Right lobe of liver (tissue), 6 donors: ENCODE measurements around the gene USP12. TPM values are rescaled to one million over a fixed set of nuclear protein-coding genes. Genes with fewer than 3 reads are reported as not detected.

Experiments
- ATAC-seq, 4 donors: fragments of 200-7000 bp; cut with Tn5 transposase; one replicate each; pipeline ENCODE4 v1.9.1; 2020; ENCODE audit warnings: mild to moderate bottlenecking in 4 of 4, moderate library complexity in 4 of 4
- DNase-seq, 3 donors: peaks; one replicate each; pipeline ENCODE4 v3.0.0-alpha.2; 2020
- H3K27ac ChIP-seq, 3 donors: fragments of 200-600 bp; one replicate each; pipeline ENCODE4 v1.8.0; 2022
- H3K27me3 ChIP-seq, 2 donors: fragments of 200-600 bp; one replicate each; pipeline ENCODE4 v1.8.0; 2022
- H3K36me3 ChIP-seq, 4 donors: fragments of 200-600 bp; sonication (generic) in 1 of 4; one replicate each; pipeline versions ENCODE4 v1.5.1 to v1.8.0; 2017 to 2022; ENCODE audit warnings: control low read depth in 1 of 4
- H3K4me1 ChIP-seq, 4 donors: fragments of 200-600 bp; sonication (generic) in 1 of 4; one replicate each; pipeline versions ENCODE4 v1.5.1 to v1.8.0; 2017 to 2022; ENCODE audit warnings: control low read depth in 1 of 4
- H3K4me3 ChIP-seq, 3 donors: fragments of 200-600 bp; one replicate each; pipeline ENCODE4 v1.8.0; 2022
- H3K9me3 ChIP-seq, 4 donors: fragments of 200-600 bp; sonication (generic) in 1 of 4; one replicate each; pipeline versions ENCODE4 v1.5.1 to v1.8.0; 2017 to 2022; ENCODE audit warnings: control low read depth in 1 of 4
- POLR2A ChIP-seq: fragments of 450-650 bp; IDR thresholded peaks from one replicate; pipeline ENCODE4 v1.6.1; 2017; ENCODE audit warnings: antibody characterized with exemption, mild to moderate bottlenecking
- WGBS: methylation state at CpG from one replicate; pipeline ENCODE4 v1.1.6; 2018; ENCODE audit warnings: low coverage, low lambda C conversion rate; ENCODE audit not compliant: insufficient coverage; ENCODE audit errors: missing lambda C conversion rate; 5-methylcytosine and 5-hydroxymethylcytosine counted together
- intact Hi-C, 2 donors: fragments of 100-400 bp; cut with DNase I; formaldehyde crosslinking; loops; one replicate each; pipeline versions ENCODE4 v1.11.2 to v1.14.1; 2022
- total RNA-seq, 6 experiments: library from RNA; depleted of rRNA in 2 of 6; stranded (reverse); fragments of >200 nt in 2 of 6; fragmentation: NEBNext Ultra II Directional in 3 of 6; extraction: Animal tissue kit (Norgen Biotek cat#: 25700) in 3 of 6; gene quantifications; one replicate each; pipeline versions ENCODE4 v1.1.0 to v1.2.4, GENCODE V29; 2016 to 2023
- TF ChIP-seq, protein P1 (sequence below), 4 donors: fragments of 200-600 bp in 3 of 4; fragments of 450-650 bp in 1 of 4; IDR thresholded peaks; one replicate each; pipeline versions ENCODE4 v1.5.1 to v1.8.0; 2016 to 2022; ENCODE audit warnings: antibody characterized with exemption in 4 of 4, mild to moderate bottlenecking in 2 of 4
- donor health status: DM: no; HTN: yes; CAD: no.
- donor health status: DM: no; HTN: no; CAD: no.
- donor health status: DM: no; HTN: no; CAD: no.
- donor health status: DM: no; HTN: yes; CAD: no.
- donor health status: DM: no; HTN: yes; CAD: no.

USP12 gene
- total RNA-seq, 6 experiments from 2014 or later = 11.5 to 25.4 (median 14.6) TPM

DNA sequence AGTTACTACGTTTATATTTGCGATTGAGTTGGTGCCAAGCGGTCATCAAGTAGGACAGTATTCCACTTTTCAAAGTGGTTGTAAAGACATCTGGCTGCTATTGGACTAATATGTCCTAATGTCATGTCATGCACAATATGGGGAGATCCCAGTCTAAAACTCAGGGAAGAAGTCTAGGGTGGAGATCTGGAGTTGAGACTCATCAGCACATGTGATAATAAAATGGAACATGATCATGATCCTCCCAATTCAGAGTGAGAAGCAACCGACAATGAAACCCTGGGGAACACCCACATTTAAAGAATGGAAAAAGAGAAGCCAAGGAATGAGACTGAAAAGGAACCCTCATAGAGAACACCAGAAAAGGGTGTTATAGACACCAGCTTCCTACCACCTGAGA lies 80.2 kb downstream of the USP12 start:
- 84% methylated on average over 4 of the region's 4 CpGs for WGBS
- Histone ChIP-seq H3K9me3 (no peaks in the 10 kb centered on the region), H3K36me3 (peaks cover 0 to 13% (median 8%) of the 10 kb centered on the region in 4 donors)

DNA sequence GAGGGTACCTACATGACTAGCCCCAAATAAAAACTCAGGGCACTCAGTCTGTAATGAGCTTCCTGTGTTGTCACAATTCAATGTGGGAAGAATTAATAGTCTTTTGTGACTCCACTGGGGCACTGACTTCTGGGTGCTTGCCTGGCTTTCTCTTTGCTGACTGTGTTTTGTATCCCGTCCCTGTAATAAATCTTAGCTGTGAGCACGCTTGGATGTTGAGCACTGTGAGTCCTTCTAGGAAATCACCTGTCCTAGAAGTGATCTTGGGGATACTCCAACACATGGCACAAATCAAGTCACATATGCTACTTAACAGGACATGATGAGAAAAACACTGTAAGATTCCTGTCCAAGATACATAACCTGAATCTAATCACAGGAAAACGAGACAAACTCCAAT lies 83.0 kb downstream of the USP12 start:
- Histone ChIP-seq H3K27ac (no peak overlapping the region), H3K27me3 (no peaks in the 10 kb centered on the region), H3K4me1 (peaks cover 0 to 6% (median 0%) of the 10 kb centered on the region in 4 donors), H3K9me3 (no peaks in the 10 kb centered on the region), H3K36me3 (peaks cover 0 to 7% (median 1%) of the 10 kb centered on the region in 4 donors), H3K4me3 (no peak overlapping the region)
- intact Hi-C loops = no loop called here
- DNase-seq (no peak), ATAC-seq (no peak)
- 74% methylated on average over 3 of the region's 3 CpGs for WGBS
- TF ChIP-seq, protein P1, sequence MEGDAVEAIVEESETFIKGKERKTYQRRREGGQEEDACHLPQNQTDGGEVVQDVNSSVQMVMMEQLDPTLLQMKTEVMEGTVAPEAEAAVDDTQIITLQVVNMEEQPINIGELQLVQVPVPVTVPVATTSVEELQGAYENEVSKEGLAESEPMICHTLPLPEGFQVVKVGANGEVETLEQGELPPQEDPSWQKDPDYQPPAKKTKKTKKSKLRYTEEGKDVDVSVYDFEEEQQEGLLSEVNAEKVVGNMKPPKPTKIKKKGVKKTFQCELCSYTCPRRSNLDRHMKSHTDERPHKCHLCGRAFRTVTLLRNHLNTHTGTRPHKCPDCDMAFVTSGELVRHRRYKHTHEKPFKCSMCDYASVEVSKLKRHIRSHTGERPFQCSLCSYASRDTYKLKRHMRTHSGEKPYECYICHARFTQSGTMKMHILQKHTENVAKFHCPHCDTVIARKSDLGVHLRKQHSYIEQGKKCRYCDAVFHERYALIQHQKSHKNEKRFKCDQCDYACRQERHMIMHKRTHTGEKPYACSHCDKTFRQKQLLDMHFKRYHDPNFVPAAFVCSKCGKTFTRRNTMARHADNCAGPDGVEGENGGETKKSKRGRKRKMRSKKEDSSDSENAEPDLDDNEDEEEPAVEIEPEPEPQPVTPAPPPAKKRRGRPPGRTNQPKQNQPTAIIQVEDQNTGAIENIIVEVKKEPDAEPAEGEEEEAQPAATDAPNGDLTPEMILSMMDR (IDR thresholded peaks at IDR 0.05) = no peak
- TF ChIP-seq POLR2A = no peak

More for the DNA sequence above, 80.2 kb downstream of the USP12 start:
- TF ChIP-seq, protein P1 (IDR thresholded peaks at IDR 0.05) = no peak
- TF ChIP-seq POLR2A = no peak
- intact Hi-C loops = no loop called here
- H3K4me3 ChIP-seq = no peak overlapping the region
- H3K27me3 ChIP-seq = no peaks in the 10 kb centered on the region
- no peak overlapping the region for H3K27ac ChIP-seq
- peaks cover 0 to 6% (median 0%) of the 10 kb centered on the region in 4 donors for H3K4me1 ChIP-seq
- DNase-seq = no peak
- ATAC-seq = no peak

DNA sequence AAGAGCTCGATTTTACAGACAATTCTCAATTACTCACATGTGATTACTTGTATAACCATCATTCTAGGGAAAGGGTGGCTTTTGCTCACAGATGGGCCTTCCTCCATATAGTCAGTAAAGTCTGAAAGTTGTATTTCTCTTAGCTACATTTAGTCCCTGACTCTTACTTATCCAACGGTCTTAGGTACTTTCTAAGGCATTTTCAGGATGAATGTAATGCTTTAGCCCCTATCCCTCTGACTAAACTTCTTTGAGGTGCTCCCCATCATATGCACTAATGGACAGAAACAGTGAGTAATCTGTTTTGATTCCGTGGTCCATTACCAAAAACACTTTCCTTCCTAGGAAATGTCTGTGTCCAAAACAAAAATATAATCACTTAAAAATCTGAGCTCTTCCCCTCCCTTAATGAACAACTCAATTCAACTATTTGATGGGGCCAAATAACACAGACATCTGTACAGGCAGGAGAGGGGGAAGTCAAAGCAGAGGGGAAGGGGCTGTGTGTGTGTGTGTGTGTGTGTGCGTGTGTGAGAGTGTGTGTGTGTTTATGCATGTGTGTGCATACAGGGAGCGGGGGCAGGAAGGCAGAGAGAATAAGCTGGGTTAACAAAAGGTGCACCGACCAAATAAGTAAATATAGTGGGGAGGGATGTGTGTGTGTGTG lies 84.9 kb downstream of the USP12 start:
- H3K9me3 ChIP-seq = no peaks in the 10 kb centered on the region
- intact Hi-C loops = no loop called here
- 79% methylated on average over 5 of the region's 6 CpGs for WGBS
- DNase-seq = no peak
- H3K36me3 ChIP-seq = peaks cover 0 to 6% (median 1%) of the 10 kb centered on the region in 4 donors
- no peaks in the 10 kb centered on the region for H3K27me3 ChIP-seq
- no peak overlapping the region for H3K4me3 ChIP-seq
- TF ChIP-seq, protein P1 (IDR thresholded peaks at IDR 0.05) = no peak
- no peak for TF ChIP-seq POLR2A
- ATAC-seq = no peak
- H3K4me1 ChIP-seq = peaks cover 0 to 6% (median 0%) of the 10 kb centered on the region in 4 donors
- no peak overlapping the region for H3K27ac ChIP-seq

DNA sequence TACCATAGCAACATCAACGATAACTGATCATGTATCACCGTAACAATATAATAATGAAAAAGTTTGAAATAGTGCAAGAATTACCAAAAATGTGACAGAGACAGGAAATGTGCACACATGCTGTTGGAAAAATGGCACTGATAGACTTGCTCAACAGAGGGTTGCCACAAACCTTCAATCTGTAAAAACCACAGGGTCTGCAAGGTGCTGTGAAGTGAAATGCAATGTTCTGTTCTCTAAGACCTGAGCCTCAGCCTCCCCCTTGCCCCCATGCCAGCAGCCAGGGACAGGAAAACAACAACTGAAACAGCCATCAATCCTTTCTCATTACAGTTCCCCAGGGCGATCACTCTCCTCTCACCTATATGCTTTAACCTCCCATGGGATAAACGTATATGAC lies 88.4 kb downstream of the USP12 start:
- Histone ChIP-seq H3K27me3 (no peaks in the 10 kb centered on the region), H3K27ac (no peak overlapping the region), H3K4me3 (no peak overlapping the region), H3K9me3 (no peaks in the 10 kb centered on the region), H3K4me1 (no peaks in the 10 kb centered on the region), H3K36me3 (no peaks in the 10 kb centered on the region)
- 84% methylated on average over 4 of the region's 4 CpGs for WGBS
- ATAC-seq (no peak), DNase-seq (no peak)
- TF ChIP-seq, protein P1 (IDR thresholded peaks at IDR 0.05) = no peak
- TF ChIP-seq POLR2A = no peak
- intact Hi-C loops = no loop called here
